ENCODE measurements around the gene TBCD.
A peak's percentile ranks its signal among the peaks of the same experiment; 100 is the strongest.

Gene TBCD

DNA sequence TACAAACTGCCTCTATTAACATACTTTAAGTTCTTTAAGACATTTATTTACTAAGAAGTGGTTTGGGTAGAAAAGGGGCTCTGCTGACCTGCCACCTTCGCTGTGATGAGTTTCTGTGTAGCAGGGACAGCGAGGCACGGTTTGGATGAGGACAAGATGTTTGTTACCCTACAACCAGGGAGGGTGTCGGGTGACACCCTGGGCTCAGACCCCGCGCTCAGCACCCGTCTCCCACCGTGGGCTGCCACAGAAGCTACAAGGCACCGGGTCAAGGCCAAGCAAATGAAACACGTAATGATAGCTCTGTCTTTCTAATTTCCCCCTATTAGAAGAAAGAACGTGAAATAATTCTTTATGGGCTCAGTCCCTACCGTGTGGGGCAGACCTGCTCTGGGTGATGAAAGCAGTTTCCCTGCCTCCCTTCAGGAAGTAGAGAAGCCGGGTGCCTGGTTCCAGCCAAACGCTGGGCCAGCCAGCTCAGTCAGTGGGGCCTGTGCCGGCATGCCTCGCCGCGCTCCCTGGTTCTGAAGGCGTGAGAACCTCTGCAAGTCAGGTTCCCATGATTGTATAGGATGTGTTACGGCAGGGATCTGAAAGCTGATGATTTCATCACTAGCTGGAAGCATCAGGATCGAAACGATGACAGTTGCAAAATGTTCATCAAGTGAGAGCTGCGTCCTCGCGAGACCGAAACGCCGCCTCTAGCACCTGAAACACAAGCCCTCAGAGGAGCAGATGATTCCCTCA is 84.1 kb downstream of the TBCD start:
- no peak for DNase-seq

DNA sequence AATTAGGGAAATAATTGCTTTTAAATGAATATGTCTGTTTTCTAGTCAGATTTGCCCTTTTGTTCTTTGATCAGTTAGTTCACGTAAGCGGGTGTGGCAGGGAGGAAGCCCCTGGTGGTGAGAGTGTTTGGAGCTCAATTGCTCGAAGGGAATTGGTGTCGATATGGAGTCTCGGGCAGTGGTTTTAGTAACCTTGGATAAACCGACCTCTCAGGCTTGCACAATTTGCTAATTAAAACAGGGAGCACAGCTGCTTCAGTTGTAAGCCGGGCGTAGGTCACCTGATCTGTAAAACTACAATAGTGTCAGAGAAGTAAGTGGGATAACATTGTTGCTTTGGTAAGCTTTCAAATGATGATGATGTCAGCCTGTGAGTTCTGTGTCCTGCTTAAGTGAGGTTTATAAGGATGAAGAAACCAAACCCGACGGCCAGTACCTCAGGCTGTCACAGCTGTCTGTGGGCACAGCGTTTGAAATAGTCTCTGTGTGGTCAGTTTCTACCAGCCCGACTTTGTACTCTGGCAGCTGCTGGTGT is 85.0 kb downstream of the TBCD start:
- no peak for DNase-seq

DNA sequence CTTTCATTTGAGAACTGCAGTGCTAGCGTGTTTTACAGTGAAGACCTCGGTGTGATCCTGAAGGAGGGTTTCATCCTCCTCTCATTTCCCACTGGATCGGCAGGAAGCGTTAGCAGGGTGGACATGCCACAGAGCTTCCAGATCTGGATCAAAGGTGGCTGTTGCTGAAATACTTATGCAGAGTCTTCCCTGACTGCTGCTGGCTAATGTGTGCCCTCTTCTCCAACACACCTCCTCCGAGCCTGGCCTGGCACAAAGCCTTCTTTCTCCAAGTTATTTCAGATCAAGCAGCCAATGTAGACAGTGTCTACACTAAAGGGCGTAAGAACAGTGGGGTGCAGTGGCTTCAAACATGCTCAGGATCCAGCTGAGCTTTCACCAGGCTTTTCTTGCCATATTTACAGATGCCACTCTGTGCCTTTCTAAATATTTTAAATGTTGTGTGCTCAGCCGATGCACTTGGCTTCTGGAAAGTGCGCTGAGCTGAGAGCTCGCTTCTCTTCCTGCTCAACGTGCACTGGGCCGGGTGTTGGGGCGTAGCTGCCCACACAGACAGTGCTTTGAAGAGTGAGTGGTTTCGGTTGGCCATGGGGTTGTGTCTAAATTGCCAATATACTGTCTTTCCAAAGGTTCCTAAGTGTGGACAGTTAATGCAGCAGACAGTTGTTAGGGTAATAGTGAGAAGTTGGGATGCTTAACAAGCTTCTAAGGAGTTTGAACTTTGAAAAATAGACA is 85.9 kb downstream of the TBCD start:
- no peak for DNase-seq

DNA sequence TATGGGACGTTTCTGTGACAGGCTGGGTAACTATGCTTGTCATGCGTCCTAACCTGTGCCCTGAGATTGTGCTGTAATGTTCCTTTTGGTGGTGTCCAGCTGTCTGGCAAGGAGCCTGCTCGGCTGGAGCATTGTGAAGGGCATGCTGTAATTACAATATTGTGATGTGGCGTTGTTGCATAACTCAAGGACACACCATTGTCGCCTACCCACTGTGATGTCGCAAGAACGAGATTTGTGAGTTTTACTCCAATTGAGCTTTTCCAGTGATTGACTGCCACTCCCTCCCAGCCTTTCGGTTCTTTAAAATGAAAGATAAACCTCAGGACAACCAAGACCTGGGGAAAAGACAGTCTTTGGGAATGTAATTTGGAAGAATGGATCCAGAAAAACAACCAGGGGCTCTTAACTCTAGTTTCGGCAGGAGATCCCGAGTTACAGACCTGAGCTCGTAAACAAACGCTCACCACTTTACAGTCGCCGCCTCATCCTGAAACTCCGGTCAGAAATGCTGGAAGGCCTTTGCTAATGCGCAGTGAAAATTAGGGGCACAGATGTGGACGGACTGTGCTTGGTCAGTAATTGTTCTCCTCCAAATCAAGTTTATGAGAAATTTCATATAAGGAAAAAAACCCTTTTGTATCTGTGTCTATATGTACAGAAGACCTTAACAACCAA is 86.7 kb downstream of the TBCD start:
- DNase-seq: no peak

DNA sequence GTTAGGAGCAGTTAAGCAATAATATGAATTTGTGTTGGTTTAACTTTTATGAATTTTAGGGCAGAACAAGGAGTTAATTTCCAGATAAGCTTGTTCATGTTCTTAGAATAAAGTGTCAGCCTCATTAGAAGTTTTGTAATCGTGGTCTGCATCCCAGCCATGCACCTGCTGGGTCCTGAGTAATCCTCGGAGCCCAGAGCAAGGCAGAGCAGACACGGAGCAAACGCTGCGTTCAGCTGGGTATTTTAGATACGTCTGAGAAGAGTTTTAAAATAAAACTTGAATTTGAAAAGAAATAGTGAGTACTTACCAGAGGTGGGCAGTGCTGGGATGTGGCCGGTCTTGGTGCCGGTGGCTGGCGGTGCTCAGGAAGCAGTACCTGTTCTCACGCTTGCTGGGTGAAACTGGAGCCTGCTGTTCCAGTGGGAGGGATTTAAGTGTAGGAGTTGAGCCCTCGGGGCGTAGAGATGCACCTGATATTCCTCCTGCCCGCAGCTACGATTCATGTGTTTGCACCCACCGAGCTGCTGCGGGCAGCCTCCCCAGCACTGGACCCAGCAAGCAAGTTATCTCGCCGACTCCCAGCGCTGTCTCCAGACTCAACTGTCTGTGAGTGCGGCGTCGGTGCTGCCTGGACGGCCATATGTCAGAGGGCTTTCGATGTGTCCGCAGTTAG is 87.9 kb downstream of the TBCD start, which contains the start of gene ZNF750:
Gene ZNF750 (minus strand): TSS at position 406 of the 676 bp plus-strand sequence. CDS start 7,568 bp downstream, outside the sequence.
- no peak for DNase-seq

DNA sequence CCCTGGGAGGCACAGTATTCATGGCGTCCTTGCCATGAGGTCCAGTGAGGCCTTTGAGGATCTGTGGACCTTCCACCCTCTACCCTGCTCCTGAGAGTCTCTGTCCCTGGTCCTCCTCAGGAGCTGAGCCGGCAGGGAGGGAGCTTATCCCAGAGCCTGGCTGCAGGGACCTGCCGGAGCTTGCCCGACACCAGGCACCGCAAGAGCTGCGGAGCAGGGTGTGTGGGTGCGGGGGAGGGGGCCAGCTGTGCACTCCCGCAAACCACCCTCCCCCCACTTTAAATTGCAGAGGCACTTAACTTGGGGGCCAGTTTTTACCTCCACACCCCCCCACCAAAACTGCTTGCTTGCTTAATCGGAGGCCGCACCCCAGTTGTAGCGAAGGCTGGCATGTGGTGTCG is 88.6 kb downstream of the TBCD start:
- no peak for DNase-seq

DNA sequence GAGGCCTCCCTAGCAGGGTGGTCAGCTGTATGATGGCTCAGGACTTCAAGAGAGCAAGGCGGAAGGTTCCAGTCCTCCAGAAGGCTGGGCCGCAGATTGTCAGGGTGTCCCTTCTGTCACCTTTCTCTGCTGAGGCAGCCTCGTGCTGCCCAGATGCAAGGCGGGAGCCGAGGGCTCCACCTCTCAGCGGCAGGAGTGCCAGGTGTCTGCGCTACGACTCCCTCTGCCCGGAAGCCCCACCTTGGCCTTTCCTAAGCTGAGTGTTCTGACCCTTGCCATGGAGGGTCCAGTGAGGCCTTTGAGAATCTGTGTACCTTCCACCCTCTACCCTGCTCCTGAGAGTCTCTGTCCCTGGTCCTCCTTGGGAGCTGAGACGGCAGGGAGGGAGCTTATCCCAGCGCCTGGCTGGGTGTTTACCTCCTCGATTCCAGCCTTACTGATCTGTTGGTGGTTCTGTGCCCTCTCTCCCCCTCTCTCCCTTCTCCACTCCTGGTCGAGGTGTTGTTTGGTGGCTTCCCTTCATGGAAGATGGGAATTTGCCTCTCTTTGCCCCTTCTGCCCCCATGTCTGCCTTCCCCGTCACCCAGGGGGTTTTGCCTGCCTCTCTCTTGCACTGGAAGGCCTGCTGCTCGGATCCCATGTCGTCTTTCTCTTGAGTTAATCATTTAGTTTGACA is 90.2 kb downstream of the TBCD start:
- DNase-seq: no peak

DNA sequence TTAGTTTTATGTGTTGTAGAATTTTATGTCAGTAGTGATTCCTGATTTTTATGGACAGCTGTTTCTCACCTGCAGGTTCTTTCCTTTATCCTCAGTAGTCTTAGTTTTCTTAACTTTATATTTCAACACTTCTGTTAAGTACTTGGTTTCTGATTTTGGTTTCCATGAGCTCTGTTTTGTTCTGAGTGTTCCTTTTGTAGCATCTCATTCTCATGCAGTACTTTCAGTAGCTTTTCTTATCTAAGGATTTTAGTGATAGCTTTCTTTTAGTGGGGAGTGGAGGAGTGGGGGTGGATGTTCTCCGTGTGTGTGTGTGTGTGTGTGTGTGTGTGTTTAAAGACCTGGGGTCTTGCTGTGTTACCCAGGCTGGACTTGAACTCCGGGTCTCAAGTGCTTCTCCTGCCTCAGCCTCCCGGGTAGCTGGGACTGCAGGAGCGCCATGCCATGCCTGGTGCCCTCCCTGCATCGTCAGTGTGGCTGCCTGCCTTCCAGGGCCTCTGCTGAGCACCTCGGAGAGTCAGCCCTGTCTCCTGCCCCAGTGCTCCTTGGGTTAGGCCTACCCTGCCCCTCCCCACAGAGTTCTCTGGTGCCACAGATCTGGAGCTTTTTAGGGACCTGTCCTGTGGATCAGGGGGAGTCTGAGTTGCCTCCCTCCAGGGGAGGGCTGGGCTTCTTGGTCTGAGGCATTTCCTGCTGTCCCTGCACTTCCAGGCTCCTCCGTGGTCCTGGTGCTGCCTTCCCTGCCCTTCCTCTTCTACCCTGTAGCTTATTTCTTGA is 92.2 kb downstream of the TBCD start:
- no peak for DNase-seq

DNA sequence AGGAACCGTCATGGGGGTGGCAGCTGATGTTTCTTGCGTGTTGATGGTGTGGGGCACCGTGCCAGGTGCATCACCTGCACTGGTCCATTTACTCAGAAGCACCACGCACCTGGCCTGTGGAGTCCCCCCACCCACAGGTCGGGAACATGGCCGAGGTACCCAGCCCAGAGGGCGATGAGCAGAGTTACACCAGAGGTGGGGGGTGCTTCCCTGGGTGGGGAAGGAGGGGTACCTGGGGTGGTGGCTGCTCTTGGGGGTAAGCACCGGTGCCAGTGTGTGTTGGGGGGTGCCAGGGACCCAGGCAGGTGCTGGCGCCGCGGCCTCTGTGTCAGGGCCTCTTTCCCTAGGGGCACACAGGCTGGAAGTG is 92.9 kb downstream of the TBCD start:
- no peak for DNase-seq

DNA sequence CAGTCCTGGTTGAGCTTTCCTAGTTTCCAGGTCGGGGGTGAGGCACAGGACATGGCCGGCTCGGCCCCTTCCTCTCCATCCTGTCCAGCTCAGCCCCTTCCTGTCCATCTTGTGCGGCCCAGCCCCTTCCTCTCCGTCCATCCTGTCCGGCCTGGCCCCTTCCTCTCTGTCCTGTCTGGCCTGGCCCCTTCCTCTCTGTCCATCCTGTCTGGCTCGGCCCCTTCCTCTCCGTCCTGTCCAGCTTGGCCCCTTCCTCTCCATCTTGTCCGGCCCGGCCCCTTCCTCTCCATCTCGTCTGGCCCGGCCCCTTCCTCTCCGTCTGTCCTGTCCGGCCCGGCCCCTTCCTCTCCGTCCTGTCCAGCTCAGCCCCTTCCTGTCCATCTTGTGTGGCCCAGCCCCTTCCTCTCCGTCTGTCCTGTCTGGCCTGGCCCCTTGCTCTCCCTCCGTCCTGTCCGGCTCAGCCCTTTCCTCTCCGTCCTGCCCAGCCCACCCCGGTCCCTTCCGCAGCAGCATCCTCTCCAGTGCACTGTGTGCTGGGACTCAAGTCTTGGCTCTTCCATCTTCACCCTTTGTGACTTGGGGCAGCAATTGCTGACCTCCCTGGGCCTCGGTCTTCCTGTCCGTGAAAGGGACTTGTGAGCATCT is 93.4 kb downstream of the TBCD start:
- no peak for DNase-seq

DNA sequence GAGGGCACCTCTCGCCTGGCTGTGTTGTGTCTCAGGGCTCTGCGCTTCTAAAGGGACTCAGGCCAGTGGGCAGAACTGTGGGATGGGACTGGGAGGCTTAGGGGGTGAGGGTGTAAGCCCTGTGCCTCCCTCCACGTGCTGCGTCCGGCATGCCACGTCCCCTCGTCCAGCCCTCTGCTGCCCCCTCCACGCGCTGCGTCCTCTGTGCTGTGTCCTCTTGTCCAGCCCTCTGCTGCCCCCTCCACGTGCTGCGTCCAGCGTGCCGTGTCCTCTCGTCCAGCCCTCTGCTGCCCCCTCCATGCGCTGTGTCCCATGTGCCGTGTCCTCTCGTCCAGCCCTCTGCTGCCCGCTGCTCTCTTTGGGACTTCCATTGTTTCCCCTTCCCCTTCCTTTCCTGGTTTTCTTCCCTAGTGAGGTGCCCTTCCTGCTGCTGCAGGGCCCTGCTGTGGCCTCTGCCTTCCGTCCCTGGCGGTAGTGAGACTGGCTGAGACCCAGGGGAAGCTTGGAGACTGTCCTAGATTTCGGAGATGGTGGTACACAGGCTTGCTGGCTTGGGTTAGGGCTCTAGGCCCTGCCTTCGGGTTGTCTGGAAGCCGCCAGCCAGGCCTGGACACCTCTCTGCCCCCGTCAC is 94.3 kb downstream of the TBCD start:
- DNase-seq: no peak

DNA sequence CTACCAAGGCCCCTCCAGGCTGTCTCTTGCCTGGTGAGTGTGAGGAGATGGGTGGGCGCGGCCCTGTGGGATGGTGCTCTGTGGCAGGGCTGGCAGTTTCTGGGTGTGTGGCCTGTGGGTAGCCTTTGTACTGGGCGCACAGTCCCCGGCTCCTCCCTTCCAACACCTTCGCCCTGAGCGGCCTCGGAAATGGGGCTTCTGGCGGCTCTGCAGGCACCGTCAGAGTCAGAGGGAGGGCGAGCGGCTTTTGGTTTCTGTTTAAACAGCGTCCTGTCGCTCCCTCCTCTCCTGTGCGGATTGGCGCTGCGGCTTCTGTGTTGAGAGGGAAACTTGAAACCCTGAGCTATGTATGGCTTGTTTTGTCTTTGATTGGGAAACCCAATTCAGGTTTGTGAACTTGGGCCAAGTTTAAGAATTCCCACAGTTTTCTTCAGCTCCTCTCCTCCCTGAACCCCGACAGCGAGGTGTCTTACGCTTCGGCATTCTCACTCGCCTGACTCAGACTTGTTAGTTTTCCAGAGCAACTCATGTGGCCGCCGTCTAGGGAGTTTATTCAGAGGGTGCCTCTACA is 96.2 kb downstream of the TBCD start:
- DNase-seq: peak; percentile 80

DNA sequence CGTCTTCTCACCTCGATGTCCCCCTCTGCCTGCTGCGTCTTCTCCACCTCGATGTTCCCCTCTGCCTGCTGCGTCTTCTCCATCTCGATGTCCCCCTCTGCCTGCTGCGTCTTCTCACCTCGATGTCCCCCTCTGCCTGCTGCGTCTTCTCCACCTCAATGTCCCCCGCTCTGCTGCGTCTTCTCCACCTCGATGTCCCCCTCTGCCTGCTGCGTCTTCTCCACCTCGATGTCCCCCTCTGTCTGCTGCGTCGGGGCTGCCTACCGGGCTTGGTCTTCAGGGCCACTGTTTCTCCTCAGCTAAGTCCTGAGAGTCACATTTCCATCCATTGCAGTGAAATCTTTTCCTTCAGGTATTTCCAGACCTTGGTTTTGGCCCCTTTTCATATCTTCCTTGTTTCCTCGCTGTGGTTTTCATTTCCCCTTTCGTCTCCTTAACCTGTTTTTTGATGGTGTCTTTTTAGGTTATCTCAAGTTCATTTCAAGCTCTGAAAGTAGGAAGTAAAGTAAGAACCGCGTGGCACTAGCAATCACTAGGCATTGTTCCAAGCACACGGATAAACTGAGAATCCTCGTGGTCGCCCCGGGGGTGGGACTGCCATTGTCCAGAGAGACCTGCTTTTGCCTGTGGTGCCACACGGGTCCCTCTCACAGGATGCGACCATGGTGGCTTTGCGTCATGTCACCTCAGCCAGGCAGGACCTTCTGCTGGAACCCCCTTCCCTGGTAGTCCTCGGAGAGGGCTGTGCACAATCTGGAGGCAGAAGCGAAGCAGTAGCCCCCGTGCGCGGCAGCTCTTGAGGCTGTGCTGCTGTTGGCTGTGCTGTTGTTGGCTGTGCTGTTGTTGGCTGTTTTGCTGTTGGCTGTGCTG is 97.4 kb downstream of the TBCD start:
- no peak for DNase-seq

DNA sequence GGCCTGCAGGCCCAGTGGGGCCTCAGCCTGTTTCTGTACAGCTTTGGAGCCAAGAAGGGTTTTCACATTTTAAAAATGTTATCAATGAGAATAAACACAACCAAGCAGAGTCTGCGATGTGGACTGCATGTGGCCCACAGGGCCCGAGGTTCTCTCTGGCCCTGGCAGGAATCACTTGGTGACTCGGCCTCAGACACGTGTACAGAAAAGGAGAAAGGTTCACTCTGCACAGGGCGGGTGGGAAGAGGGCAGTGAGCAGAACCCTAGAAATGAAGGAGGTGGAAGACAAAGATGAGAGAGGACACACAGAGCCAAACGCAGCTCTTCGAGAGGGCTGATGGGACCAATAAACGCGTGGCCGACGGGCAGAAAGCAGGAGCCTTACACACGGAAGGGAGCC is 99.5 kb downstream of the TBCD start:
- no peak for DNase-seq

DNA sequence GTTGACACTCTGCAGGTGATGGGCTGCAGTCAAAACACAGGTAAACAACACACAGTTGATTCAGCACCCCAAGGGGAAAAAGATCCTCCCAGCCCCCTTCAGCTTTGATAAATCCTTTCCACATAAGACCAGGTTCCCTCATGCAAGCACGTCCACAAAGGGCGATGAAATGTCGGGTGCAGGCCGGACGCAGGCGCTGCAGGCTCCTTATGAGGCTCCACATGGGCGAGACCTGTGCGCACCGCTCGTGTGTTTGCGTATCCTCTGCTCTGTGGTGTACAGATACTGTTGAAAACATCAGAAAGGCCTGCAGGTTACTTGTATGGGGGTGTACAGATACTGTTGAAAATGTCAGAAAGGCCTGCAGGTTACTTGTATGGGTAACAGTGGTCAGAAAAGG is 102.4 kb downstream of the TBCD start:
- no peak for DNase-seq

DNA sequence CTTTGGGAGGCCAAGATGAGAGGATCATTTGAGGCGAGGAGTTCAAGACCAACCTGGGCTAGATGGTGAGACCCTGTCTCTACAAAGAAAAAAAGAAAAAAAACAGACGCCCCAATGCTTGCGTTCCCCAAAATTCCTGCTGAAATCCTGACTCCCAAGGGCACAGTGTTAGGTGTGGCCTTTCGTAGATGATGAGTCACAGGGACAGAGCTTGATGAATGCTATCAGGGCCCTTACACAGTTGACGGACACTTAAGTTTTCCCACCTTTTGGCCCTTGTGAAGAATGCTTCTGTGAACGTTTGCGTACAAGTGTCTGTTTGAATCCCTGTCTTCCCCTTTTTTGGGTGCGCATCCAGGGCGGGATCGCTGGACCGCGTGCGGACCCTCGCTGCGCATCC is 104.5 kb downstream of the TBCD start:
- DNase-seq: no peak

DNA sequence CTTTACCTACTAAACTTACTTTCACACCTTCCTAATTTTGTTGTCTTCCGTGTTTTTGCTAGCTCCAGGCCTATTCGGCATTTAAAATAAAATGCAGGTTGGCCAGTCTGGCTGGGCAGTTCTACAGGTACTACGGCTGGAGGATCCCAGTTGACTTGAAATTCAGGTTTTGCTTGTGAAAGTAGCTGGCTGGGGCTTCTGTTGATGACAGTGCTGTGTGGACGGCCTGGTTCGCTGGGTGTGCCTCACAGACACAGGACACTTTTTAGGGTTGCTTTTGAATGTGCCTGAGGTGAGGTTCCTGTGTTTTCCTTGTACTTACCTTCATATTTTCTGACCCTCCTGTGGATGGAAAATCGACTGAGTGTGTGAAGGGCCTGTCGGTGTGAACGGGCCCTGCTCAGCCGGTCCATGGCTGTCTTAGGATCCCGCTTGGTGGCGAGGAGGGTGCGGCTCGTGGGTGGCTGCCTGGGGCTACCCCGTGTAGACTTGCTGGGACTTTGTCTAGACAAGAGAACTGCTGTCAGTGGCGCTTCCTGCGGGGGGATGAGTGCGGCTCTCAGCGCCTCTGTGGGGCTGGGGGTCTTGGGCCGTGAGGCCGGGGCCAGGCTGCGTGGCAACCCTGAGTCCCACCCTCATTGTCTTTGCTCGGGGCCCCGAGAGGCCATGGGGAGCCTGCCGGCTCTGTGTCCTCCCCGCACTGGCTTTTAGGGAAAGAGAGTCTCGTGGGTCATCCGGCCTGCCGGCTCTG is 106.7 kb downstream of the TBCD start:
- DNase-seq: no peak
